ENCODE data around the gene RASAL2. TPM values are rescaled to one million over a fixed set of nuclear protein-coding genes. Genes with fewer than 3 reads are reported as not detected.
"Not testable (repeated sequence)": the region's sequence is repeated elsewhere in the genome, so short reads cannot be mapped to it uniquely, and the experiment has no call there.

RASAL2 gene
- total RNA-seq, 2 experiments from 2014 or later: not detected

DNA sequence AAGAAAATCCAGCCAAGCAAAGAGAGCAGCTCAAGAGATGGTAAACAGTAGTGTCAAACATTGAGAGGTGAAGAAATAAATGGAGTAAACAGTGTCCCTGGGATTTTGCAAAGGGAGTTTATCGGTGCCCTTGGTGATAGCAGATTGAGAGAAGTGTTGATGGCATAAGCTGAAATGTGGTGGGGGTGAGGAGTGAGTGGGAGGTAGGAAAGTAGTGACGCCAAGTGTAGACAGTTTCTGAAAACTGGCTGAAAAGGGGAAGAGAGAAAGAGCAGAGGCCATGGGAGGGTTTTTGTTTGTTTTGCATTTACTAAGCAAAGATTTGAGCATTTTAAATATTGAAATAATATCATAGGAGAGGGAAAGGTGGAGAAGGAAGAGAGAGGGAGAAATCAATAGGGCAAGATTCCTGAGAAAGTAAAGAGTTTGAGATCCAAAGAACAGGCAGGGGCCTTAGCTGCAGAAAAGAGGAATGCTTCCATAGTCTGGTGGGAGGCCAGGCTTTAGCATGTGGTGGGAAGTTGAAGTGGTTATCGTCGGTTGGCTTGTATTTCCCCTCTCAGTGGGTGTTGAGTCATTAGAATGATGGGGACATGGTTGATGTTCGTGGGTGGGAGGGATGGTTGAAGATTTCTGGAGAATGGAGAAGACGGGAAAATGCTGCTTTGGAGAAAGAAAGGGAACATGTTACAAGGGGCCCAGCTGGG, 26.8 kb upstream of the RASAL2 start:
- ChIA-PET CTCF (no interaction called here), POLR2A (no interaction called here)

- POLR2A ChIA-PET: no interaction called here
- CTCF ChIA-PET: no interaction called here
Observed at GRCh38 chr1:178071811-178072210, 22.1 kb upstream of the RASAL2 start.

DNA sequence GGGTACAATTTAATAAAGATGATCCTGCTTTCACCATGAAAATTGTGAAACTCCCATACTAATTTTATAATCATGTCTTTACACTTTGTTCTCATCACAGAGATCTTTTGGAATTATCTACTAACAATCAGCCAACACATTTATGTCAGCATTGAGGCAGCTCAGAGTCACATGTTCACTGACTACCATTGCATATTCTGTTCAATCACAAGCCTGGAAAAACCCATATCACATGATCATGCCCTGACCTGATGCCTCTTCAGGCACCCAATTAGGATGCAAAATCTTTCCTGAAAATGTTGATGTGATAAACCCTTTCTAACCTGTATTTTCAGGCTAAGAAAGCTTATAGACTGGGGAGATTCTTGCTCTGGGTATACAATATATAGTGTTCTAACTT, 21.6 kb upstream of the RASAL2 start:
- ChIA-PET CTCF (no interaction called here), POLR2A (no interaction called here)

DNA sequence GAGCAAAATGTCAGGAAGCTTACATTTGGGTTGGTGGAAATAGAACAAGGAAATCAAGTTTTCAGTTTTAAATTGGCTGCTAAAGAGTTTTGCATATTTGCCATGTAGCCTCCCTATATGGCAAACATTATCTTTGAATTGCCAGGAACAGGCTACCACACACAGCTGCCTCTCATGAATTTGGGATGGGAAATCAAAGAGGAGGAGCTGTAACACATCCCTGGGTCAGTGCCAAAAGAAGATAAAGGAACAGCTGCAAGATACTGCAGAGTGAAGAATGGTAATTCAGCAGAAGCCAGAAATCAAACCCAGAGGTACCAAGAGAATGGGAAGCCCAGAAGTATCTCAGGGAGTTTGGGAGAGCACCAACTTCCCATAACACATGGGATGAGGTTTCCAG, 18.6 kb upstream of the RASAL2 start:
- POLR2A ChIA-PET: no interaction called here

GRCh38 chr1:178076607-178077006, 17.3 kb upstream of the RASAL2 start:
- POLR2A ChIA-PET: no interaction called here
- CTCF ChIA-PET: no interaction called here

More for the DNA sequence above, 18.6 kb upstream of the RASAL2 start:
- CTCF ChIA-PET: no interaction called here

- ChIA-PET CTCF (no interaction called here), POLR2A (no interaction called here)
Observed at GRCh38 chr1:178077917-178078316, 16.0 kb upstream of the RASAL2 start.

DNA sequence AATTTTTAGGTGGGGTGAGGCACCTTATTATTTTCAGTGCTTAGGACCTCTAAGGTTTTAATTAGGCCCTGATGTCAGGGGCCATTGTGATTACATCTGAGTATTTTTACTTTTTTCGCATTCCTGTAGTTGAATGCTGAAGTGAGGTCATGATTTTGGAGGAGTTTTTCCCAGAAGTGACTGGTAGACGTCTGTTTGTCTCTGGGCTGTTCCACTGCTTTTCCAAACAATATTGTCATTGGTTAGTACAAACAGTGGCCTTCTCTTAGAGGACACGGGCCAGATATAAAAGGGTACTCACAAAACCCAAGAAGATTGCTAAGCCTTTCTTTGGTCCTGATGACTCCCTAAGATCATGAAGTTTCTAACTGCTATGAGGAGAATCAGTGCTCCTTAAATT, 7.6 kb upstream of the RASAL2 start:
- POLR2A ChIA-PET: no interaction called here
- CTCF ChIA-PET: no interaction called here

GRCh38 chr1:178086766-178087165, 7.1 kb upstream of the RASAL2 start:
- POLR2A ChIA-PET: no interaction called here

DNA sequence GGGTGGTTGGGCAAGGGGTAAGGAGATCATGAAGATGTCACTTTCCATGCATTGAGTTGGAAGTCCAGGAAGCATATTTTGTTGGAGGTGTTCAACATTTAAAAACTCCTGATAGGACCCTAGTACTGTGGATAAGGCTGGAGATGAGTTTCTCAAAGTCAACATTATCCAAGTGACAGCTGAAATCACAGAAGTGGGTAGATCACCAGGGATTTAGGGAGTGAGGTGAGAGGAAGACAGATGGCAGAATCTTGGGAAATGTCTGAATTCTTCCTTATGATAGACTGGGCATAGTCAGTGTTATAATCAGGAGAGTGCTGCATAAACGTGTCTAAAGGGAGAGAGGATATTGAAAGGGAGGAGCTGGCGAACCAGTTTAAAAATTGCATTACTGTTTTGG, 5.3 kb upstream of the RASAL2 start:
- ChIA-PET CTCF (no interaction called here), POLR2A (no interaction called here)

More at GRCh38 chr1:178086766-178087165, 7.1 kb upstream of the RASAL2 start:
- CTCF ChIA-PET: no interaction called here

GRCh38 chr1:178091454-178091853, 2.5 kb upstream of the RASAL2 start:
- POLR2A ChIA-PET, CTCF ChIA-PET: not testable (repeated sequence)

DNA sequence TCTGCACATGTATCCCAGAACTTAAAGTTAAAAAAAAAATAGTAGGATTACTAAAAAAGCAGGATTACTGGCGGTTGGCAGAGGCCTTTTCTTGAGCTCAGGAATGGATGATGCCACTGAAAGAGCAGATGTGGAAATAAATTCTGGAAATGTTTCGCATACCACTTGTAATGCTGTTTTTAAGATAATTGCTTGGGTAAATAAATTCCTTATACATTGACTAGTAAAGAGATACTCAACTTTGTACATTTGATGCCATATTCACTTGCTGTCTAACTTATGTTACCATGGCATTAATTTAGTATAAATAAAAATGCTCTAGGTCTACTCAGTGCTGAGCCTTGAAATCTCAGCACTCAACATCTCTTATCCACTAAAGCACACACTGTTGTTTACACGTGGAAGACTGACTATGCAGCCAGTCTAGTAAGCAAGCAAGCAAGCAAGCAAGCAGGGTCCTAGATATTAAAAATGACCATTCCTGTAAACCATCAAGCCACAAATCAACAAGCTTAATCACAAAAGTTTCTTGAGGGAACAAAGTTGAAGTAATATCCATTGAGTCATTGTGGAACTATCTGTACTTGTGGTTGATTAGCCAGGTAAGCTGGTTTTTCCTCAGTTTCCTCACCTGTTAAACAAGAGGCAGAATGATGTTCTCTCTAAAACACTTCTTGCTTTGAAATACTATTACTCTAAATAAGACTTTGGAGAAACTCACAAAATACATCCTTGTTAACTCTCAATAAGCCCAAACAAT, 1.7 kb upstream of the RASAL2 start:
- CTCF ChIA-PET: interaction anchor here (1.1 kb wide), 1 partner anchor 81 kb away, joined by 3 read pairs; no protein-coding TSS in a partner anchor
- POLR2A ChIA-PET: no interaction called here

DNA sequence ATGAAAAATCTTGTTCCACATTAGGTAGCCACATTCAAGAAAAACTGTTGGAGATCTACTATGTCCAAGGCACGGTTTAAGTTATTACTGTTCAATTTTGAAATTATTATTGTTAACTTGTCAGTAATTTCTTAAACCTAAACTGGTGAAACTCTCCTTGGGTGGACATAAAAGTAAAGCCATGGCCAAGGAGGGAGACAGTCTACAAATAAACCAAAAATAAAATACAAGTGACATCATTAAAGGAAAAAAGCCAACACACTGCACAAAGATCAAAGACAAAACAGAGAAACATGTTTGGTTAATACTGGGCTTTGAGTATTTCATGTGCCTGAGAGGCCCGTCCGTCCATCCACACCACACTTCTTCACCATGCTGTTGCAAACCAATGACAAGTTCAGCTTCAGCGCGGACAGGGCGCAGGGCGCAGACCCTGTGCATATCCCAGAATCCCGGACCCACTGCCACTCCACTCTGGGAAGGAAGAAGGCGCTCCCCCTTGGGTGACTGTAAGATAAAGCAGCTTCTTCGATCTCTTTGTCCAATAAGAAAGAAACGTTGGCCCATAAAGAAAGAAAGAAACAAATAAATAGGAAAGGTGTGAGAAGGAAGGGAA, 918 bp upstream of the RASAL2 start:
- ChIA-PET POLR2A (no interaction called here), CTCF (interaction anchor here (1.1 kb wide), 1 partner anchor 81 kb away, joined by 3 read pairs; no protein-coding TSS in a partner anchor)

DNA sequence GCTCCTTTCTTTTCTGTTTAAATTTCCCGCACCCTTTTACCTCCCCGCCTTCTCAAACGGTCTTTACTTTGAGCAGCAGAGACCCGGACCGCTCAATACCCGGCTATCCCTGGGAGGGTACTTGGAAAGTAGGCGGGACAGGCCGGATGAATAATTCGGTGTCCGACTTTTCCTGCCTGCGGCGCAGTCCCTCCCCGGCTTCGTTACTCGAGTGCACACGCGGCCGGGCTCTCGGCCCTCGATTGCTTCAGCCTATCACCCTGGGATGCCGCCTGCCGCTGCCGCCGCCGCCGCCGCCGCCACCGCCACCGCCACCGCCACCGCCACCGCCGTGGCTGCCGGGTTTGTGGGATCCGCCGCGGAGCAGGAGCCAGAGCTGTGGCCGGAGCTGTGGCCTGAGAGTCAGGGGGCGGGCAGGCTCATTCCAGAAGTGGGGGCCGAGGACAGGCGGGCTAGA, 382 bp upstream of the RASAL2 start:
- ChIA-PET POLR2A (no interaction called here), CTCF (interaction anchor here (1.1 kb wide), 1 partner anchor 82 kb away, joined by 3 read pairs; no protein-coding TSS in a partner anchor)

DNA sequence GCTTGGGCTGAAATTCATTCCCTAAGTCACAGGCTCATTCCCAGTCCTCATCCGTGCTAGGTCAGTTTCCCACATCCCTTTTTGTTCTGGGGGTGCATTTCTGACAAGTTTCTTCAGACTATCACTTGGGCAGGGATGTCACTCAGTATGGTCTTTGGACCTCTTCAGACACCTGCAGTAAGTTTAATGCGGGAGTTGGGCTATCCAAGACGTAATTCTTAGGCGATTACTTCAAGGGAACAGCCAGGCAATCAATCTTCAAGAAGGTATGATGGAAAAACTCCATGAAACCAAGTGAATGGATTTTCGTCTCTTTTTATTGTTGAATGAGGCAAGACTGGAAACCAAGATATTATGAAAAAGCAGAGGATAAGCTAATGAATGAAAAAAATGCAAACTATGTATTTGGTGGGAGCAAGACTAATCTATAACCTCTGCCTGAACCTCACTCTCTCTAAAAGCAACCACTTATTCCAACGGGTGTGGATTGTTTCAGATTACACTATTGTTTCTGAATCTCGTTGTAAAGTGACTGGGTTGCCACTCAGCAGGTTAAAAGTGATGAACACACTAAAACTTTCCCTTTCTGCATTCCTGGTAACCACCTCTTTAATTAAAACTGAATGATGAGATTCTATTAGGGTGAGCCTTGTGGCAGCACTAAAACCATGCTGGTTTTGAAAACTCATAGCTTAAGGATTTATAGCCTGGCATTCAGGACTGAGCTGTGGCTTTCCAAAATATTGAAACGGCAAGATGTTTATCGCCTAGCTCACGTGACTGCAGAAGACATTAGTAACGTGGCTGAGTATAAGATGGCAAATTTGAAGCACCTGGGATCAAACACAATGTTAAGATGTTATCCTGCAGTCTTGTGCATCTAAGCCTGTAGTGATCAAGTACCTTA, 1.1 kb downstream of the RASAL2 start:
- ChIA-PET POLR2A (no interaction called here), CTCF (no interaction called here)

DNA sequence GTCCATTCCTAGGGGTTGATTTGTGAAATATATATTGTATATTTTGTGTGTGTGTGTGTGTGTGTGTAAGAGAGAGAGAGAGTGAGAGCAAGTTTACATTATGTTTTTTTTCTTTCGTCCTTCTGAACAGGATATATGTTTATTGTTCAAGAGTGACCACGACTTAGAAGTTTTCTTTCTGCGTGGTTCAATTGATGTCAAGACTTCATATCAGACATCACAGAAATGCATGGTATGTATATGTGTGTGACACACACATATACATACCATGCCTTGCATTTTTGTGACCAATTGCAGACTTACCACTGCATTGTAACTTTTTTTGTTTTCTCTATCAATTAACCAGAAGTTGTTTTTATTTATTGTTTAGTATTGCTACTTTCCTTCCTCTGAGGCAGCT, 2.5 kb downstream of the RASAL2 start:
- CTCF ChIA-PET: no interaction called here
- POLR2A ChIA-PET: no interaction called here

DNA sequence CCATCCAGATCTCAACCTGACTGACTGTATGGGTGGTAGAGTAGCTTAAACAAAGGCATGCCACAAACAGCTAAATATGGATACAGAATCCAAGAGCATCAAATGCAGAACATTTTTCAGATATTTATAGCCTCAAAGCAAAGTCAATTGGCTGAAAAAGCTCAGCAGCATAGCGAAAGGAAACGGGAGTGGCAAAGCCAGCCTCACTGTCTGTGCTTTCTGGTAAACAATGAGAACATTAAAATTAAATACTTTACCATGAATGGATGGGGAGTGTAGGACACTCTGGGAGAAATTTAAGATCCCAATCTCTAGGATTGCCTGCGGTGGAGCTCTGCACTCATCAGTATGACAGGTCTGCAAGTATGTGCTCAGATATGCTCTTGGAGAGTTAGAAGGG, 4.4 kb downstream of the RASAL2 start:
- ChIA-PET POLR2A (no interaction called here), CTCF (no interaction called here)

- POLR2A ChIA-PET: no interaction called here
Observed at GRCh38 chr1:178101266-178101630, 7.3 kb downstream of the RASAL2 start.

GRCh38 chr1:178101654-178102053, 7.8 kb downstream of the RASAL2 start:
- ChIA-PET POLR2A (no interaction called here), CTCF (no interaction called here)

More at GRCh38 chr1:178101266-178101630, 7.3 kb downstream of the RASAL2 start:
- CTCF ChIA-PET: no interaction called here

- POLR2A ChIA-PET: no interaction called here
Observed at GRCh38 chr1:178102218-178102617, 8.3 kb downstream of the RASAL2 start.

DNA sequence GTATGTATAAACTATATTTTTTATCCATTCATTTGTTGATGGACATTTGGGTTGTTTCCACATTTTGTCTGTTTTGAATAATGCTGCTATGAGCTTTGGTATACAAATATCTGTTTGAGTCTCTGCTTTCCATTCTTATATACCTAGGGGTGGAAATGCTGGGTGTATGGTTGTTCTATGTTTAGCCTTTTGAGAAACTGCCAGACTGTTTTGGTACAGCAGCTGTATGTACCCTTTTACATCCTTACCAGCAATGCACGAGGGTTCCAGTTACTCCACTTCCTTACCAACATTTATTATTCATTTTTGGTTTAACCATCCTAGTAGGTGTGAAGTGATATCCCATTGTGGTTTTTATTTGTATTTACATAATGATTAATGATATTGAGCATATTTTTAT, 13.9 kb downstream of the RASAL2 start:
- POLR2A ChIA-PET: no interaction called here
- CTCF ChIA-PET: no interaction called here

More at GRCh38 chr1:178102218-178102617, 8.3 kb downstream of the RASAL2 start:
- CTCF ChIA-PET: no interaction called here
